H9 (cell line): ENCODE data around the gene KRT3. TPM values are rescaled to one million over a fixed set of nuclear protein-coding genes. Genes with fewer than 3 reads are reported as not detected.

Source experiments
- DNase-seq: peaks from one replicate; pipeline ENCODE4 v3.0.0-alpha.2; 2017
- H2AFZ ChIP-seq: one replicate; pipeline ENCODE4 v1.6.1; 2013; ENCODE audit warnings: mild to moderate bottlenecking, low read length, control low read depth, moderate library complexity
- H2AK5ac ChIP-seq: 2 replicates; pipeline ENCODE4 v1.6.1; 2013; ENCODE audit warnings: low read length, control low read depth, mixed read lengths; ENCODE audit not compliant: insufficient read length
- H2BK120ac ChIP-seq: one replicate; pipeline ENCODE4 v1.6.1; 2013; ENCODE audit warnings: low read depth, mild to moderate bottlenecking, low read length, control low read depth, inconsistent platforms; ENCODE audit not compliant: poor library complexity, severe bottlenecking
- H2BK12ac ChIP-seq: 2 replicates; pipeline ENCODE4 v1.6.1; 2013; ENCODE audit warnings: low read length, control low read depth, mixed read lengths, low read depth; ENCODE audit not compliant: insufficient read length
- H2BK15ac ChIP-seq: 2 replicates; pipeline ENCODE4 v1.6.1; 2013; ENCODE audit warnings: low read depth, low read length, control low read depth
- H2BK20ac ChIP-seq: one replicate; pipeline ENCODE4 v1.6.1; 2013; ENCODE audit warnings: low read depth, mild to moderate bottlenecking, low read length, control low read depth, inconsistent platforms; ENCODE audit not compliant: poor library complexity, severe bottlenecking
- H2BK5ac ChIP-seq: 2 replicates; pipeline ENCODE4 v1.6.1; 2013; ENCODE audit warnings: low read length, control low read depth, mixed read lengths; ENCODE audit not compliant: insufficient read length
- H3K14ac ChIP-seq: 2 replicates; pipeline ENCODE4 v1.6.1; 2013; ENCODE audit warnings: low read length, control low read depth; ENCODE audit not compliant: insufficient read depth
- H3K18ac ChIP-seq: 2 replicates; pipeline ENCODE4 v1.6.1; 2013; ENCODE audit warnings: low read depth, mild to moderate bottlenecking, mixed read lengths, low read length, control low read depth; ENCODE audit not compliant: insufficient read length
- H3K23ac ChIP-seq: 2 replicates; pipeline ENCODE4 v1.6.1; 2013; ENCODE audit warnings: low read length, control low read depth, mixed read lengths, low read depth; ENCODE audit not compliant: insufficient read length
- H3K23me2 ChIP-seq: 2 replicates; pipeline ENCODE4 v1.6.1; 2013; ENCODE audit warnings: low read depth, mild to moderate bottlenecking, mixed read lengths, low read length, control low read depth; ENCODE audit not compliant: insufficient read length, poor library complexity, severe bottlenecking
- H3K27ac ChIP-seq: 2 replicates; pipeline ENCODE4 v1.5.1; 2013; ENCODE audit warnings: low read length, control low read depth, mixed read lengths, low read depth; ENCODE audit not compliant: insufficient read length
- H3K27me3 ChIP-seq: 2 replicates; pipeline ENCODE4 v1.6.1; 2013; ENCODE audit warnings: low read length, control low read depth, inconsistent platforms; ENCODE audit not compliant: insufficient read depth
- H3K4ac ChIP-seq: 2 replicates; pipeline ENCODE4 v1.6.1; 2013; ENCODE audit warnings: low read depth, mild to moderate bottlenecking, control low read depth, inconsistent platforms, low read length, moderate library complexity
- H3K4me1 ChIP-seq: 2 replicates; pipeline ENCODE4 v1.6.1; 2013; ENCODE audit warnings: low read length, control low read depth, inconsistent platforms; ENCODE audit not compliant: insufficient read depth
- H3K4me2 ChIP-seq: 2 replicates; pipeline ENCODE4 v1.6.1; 2013; ENCODE audit warnings: low read length, control low read depth, mixed read lengths; ENCODE audit not compliant: insufficient read length, insufficient read depth
- H3K56ac ChIP-seq: 2 replicates; pipeline ENCODE4 v1.6.1; 2013; ENCODE audit warnings: low read depth, mild to moderate bottlenecking, mixed read lengths, low read length, control low read depth; ENCODE audit not compliant: insufficient read length
- H3K79me1 ChIP-seq: 2 replicates; pipeline ENCODE4 v1.6.1; 2013; ENCODE audit warnings: low read depth, mild to moderate bottlenecking, moderate library complexity, low read length, control low read depth, inconsistent platforms; ENCODE audit not compliant: insufficient read depth, poor library complexity, severe bottlenecking
- H3K79me2 ChIP-seq: 2 replicates; pipeline ENCODE4 v1.6.1; 2013; ENCODE audit warnings: low read length, control low read depth, inconsistent platforms; ENCODE audit not compliant: insufficient read depth
- H3K9ac ChIP-seq: 2 replicates; pipeline ENCODE4 v1.6.1; 2013; ENCODE audit warnings: low read length, control low read depth, mixed read lengths; ENCODE audit not compliant: insufficient read length; ENCODE audit errors: extremely low read depth
- H3K9me3 ChIP-seq: one replicate; pipeline ENCODE4 v1.6.1; 2013; ENCODE audit warnings: low read depth, low read length, inconsistent platforms; ENCODE audit not compliant: control insufficient read depth
- H3T11ph ChIP-seq: one replicate; pipeline ENCODE4 v1.6.1; 2013; ENCODE audit warnings: mild to moderate bottlenecking, low read length, control low read depth, inconsistent platforms
- H4K20me1 ChIP-seq: one replicate; pipeline ENCODE4 v1.6.1; 2013; ENCODE audit not compliant: control insufficient read depth, insufficient read length, insufficient read depth
- H4K5ac ChIP-seq: 2 replicates; pipeline ENCODE4 v1.6.1; 2013; ENCODE audit warnings: low read depth, mild to moderate bottlenecking, mixed read lengths, low read length, control low read depth; ENCODE audit not compliant: insufficient read length
- H4K8ac ChIP-seq: replicated peaks from 2 replicates; pipeline ENCODE4 v1.6.1; 2013; ENCODE audit warnings: low read length, control low read depth, mixed read lengths, low read depth; ENCODE audit not compliant: insufficient read length
- H4K91ac ChIP-seq: 2 replicates; pipeline ENCODE4 v1.6.1; 2013; ENCODE audit warnings: low read depth, mild to moderate bottlenecking, moderate library complexity, mixed read lengths, low read length, control low read depth; ENCODE audit not compliant: insufficient read length
- H3K27ac Mint-ChIP-seq, 3 experiments: 2 replicates in 2 of 3; 3 replicates in 1 of 3; pipeline ENCODE4 v1.8.0; 2020 to 2021; ENCODE audit warnings: mixed read lengths in 3 of 3, mild to moderate bottlenecking in 1 of 3, moderate library complexity in 1 of 3
- H3K27me3 Mint-ChIP-seq: 2 replicates; pipeline ENCODE4 v1.8.0; 2021; ENCODE audit warnings: low read depth, mild to moderate bottlenecking, moderate library complexity, mixed read lengths
- H3K36me3 Mint-ChIP-seq, 3 experiments: 2 replicates in 2 of 3; 3 replicates in 1 of 3; pipeline ENCODE4 v1.8.0; 2020 to 2021; ENCODE audit warnings: low read depth in 3 of 3, mixed read lengths in 3 of 3; ENCODE audit not compliant: insufficient read depth in 1 of 3
- H3K4me1 Mint-ChIP-seq, 2 experiments: 2 replicates each; pipeline ENCODE4 v1.8.0; 2020; ENCODE audit warnings: mixed read lengths in 2 of 2
- H3K4me3 Mint-ChIP-seq, 2 experiments: 2 replicates in 1 of 2; 3 replicates in 1 of 2; pipeline ENCODE4 v1.8.0; 2020 to 2021; ENCODE audit warnings: mild to moderate bottlenecking in 2 of 2, mixed read lengths in 2 of 2, moderate library complexity in 1 of 2
- H3K9me3 Mint-ChIP-seq, 2 experiments: 2 replicates in 1 of 2; 3 replicates in 1 of 2; pipeline ENCODE4 v1.8.0; 2020; ENCODE audit warnings: mild to moderate bottlenecking in 2 of 2, mixed read lengths in 2 of 2, moderate library complexity in 1 of 2
- CTCF ChIP-seq: fragments of 200-600 bp; sonication (generic); conservative IDR thresholded peaks from 3 replicates; pipeline ENCODE4 v1.8.0; 2021; ENCODE audit warnings: antibody characterized with exemption, mild to moderate bottlenecking
- WGBS: extraction: QIAGEN DNeasy Blood & Tissue Kit; methylation state at CpG from one replicate; pipeline ENCODE4 v1.1.7; 2013; ENCODE audit warnings: missing lambda C conversion rate, low lambda C conversion rate, mixed read lengths; ENCODE audit not compliant: insufficient read length; ENCODE audit errors: extremely low coverage; 5-methylcytosine and 5-hydroxymethylcytosine counted together
- total RNA-seq: library from RNA; stranded (reverse); gene quantifications from 2 replicates; pipeline ENCODE4 v1.2.1, GENCODE V29; 2021

The KRT3 gene
- total RNA-seq, 1 experiment from 2014 or later, result not detected

GRCh38 chr12:52788876-52789636 lies 6.9 kb downstream of the KRT3 start:
- Mint-ChIP-seq H3K27me3 (peaks cover 9% of the 10 kb centered on the region), H3K27ac (no peak overlapping the region), H3K9me3 (peaks cover 0 to 2% of the 10 kb centered on the region in 2 experiments; a peak in 2 of 5 replicates), H3K36me3 (no peaks in the 10 kb centered on the region), H3K4me1 (peaks cover 0 to 10% of the 10 kb centered on the region in 2 experiments; a peak in 2 of 4 replicates), H3K4me3 (no peak overlapping the region)
- H3K14ac ChIP-seq, result no peak overlapping the region; the same call in 1 of the 2 replicates
- no CpG with 5 or more reads among the region's 11 CpGs for WGBS
- H2BK120ac ChIP-seq, result no peak overlapping the region
- H2BK12ac ChIP-seq, result no peak overlapping the region
- H3K18ac ChIP-seq, result no peak overlapping the region
- TF ChIP-seq CTCF, result no peak
- no peaks in the 10 kb centered on the region for H3K27me3 ChIP-seq
- H2BK20ac ChIP-seq, result no peak overlapping the region
- H4K20me1 ChIP-seq, result no peaks in the 10 kb centered on the region
- no peak overlapping the region for H2BK5ac ChIP-seq
- H4K8ac ChIP-seq, result no peak overlapping the region
- H2BK15ac ChIP-seq, result no peak overlapping the region
- no peak overlapping the region for H3K9ac ChIP-seq
- no peak overlapping the region for H2AK5ac ChIP-seq
- H3T11ph ChIP-seq, result no peak overlapping the region
- H3K56ac ChIP-seq, result no peak overlapping the region
- H3K23me2 ChIP-seq, result no peaks in the 10 kb centered on the region
- H3K9me3 ChIP-seq, result no peaks in the 10 kb centered on the region
- no peak overlapping the region for H3K4me2 ChIP-seq
- DNase-seq, result no peak
- H4K5ac ChIP-seq, result no peak overlapping the region
- no peak overlapping the region for H3K23ac ChIP-seq
- H4K91ac ChIP-seq, result no peak overlapping the region
- H3K4me1 ChIP-seq, result no peaks in the 10 kb centered on the region
- H2AFZ ChIP-seq, result no peak overlapping the region
- H3K4ac ChIP-seq, result no peak overlapping the region
- H3K27ac ChIP-seq, result no peak overlapping the region
- H3K79me2 ChIP-seq, result no peaks in the 10 kb centered on the region
- H3K79me1 ChIP-seq, result no peaks in the 10 kb centered on the region
